ENCODE data around the gene SLC15A3.

SLC15A3 gene

GRCh38 chr11:60952742-60953170 is 780 bp upstream of the SLC15A3 start:
- Histone ChIP-seq H3K36me3 (replicated peaks in 1 of 2; ENCODE audit: control insufficient read depth in 2 of 2, insufficient read depth in 2 of 2, low read length in 2 of 2) (no peaks in the 10 kb centered on the region), H2BK120ac (ENCODE audit: low read depth, low read length) (no peak overlapping the region), H3K23ac (ENCODE audit: low read depth, low read length, poor library complexity) (no peak overlapping the region), H3K18ac (ENCODE audit: low read length) (peak overlapping the region; percentile 95), H3K4me3 (ENCODE audit: low read length in 2 of 2) (no peak overlapping the region), H2AK5ac (ENCODE audit: low read depth, low read length) (peak overlapping the region; percentile 43), H2BK12ac (ENCODE audit: low read length) (no peak overlapping the region), H3K14ac (ENCODE audit: low read length) (no peak overlapping the region), H2BK5ac (ENCODE audit: low read length) (peak overlapping the region; percentile 75), H3K9ac (ENCODE audit: low read depth, low read length, poor library complexity) (no peak overlapping the region), H3K27ac (replicated peaks; ENCODE audit: low read length) (no peak overlapping the region), H4K91ac (ENCODE audit: low read depth, low read length, poor library complexity) (no peak overlapping the region), H3K9me3 (replicated peaks in 1 of 2; ENCODE audit: control insufficient read depth in 2 of 2, insufficient read depth in 1 of 2, low read depth in 1 of 2, low read length in 2 of 2) (no peaks in the 10 kb centered on the region), H2BK15ac (ENCODE audit: low read length) (peak overlapping the region; percentile 88), H3K79me1 (ENCODE audit: low read depth, low read length) (peaks cover 2% of the 10 kb centered on the region), H4K8ac (ENCODE audit: low read depth, low read length) (no peak overlapping the region), H2AFZ (ENCODE audit: low read length) (peak overlapping the region; percentile 79), H3K27me3 (ENCODE audit: control insufficient read depth in 3 of 3, insufficient read depth in 3 of 3, low read depth in 1 of 3, low read length in 3 of 3) (peaks cover 2 to 17% (median 3%) of the 10 kb centered on the region in 3 experiments), H3K4me1 (ENCODE audit: control insufficient read depth in 2 of 2, insufficient read depth in 1 of 2, low read depth in 1 of 2, low read length in 2 of 2) (peaks cover 16 to 17% of the 10 kb centered on the region in 2 donors), H3K4me2 (ENCODE audit: insufficient read depth, low read length, poor library complexity, severe bottlenecking) (no peak overlapping the region), H3K4ac (ENCODE audit: low read length) (no peak overlapping the region)
- no peak for DNase-seq (ENCODE audit: low spot score)
- no CpG with 5 or more reads among the region's 3 CpGs for WGBS, 2 donors (ENCODE audit: extremely low coverage in 2 of 2, insufficient read length in 2 of 2, insufficient replicate concordance in 1 of 2)

- Histone ChIP-seq H3K23ac (ENCODE audit: low read depth, low read length, poor library complexity) (peak overlapping the region; percentile 90), H3K14ac (ENCODE audit: low read length) (peak overlapping the region; percentile 43), H3K79me1 (ENCODE audit: low read depth, low read length) (peaks cover 2% of the 10 kb centered on the region), H3K4ac (ENCODE audit: low read length) (no peak overlapping the region), H4K91ac (ENCODE audit: low read depth, low read length, poor library complexity) (peak overlapping the region; percentile 96), H2AK5ac (ENCODE audit: low read depth, low read length) (peak overlapping the region; percentile 92), H3K27me3 (ENCODE audit: control insufficient read depth in 3 of 3, insufficient read depth in 3 of 3, low read depth in 1 of 3, low read length in 3 of 3) (peaks cover 2 to 17% (median 3%) of the 10 kb centered on the region in 3 experiments), H3K36me3 (replicated peaks in 1 of 2; ENCODE audit: control insufficient read depth in 2 of 2, insufficient read depth in 2 of 2, low read length in 2 of 2) (no peaks in the 10 kb centered on the region), H3K9me3 (replicated peaks in 1 of 2; ENCODE audit: control insufficient read depth in 2 of 2, insufficient read depth in 1 of 2, low read depth in 1 of 2, low read length in 2 of 2) (no peaks in the 10 kb centered on the region), H3K4me2 (ENCODE audit: insufficient read depth, low read length, poor library complexity, severe bottlenecking) (peak overlapping the region; percentile 60), H2AFZ (ENCODE audit: low read length) (peak overlapping the region; percentile 79), H4K8ac (ENCODE audit: low read depth, low read length) (peak overlapping the region; percentile 99), H3K4me3 (ENCODE audit: low read length in 2 of 2) (peak overlapping the region in 1 of 2 donors; percentile 38), H3K18ac (ENCODE audit: low read length) (peak overlapping the region; percentile 99), H3K9ac (ENCODE audit: low read depth, low read length, poor library complexity) (peak overlapping the region; percentile 83), H3K4me1 (ENCODE audit: control insufficient read depth in 2 of 2, insufficient read depth in 1 of 2, low read depth in 1 of 2, low read length in 2 of 2) (peaks cover 21% of the 10 kb centered on the region in 2 donors), H2BK12ac (ENCODE audit: low read length) (peak overlapping the region; percentile 95), H2BK120ac (ENCODE audit: low read depth, low read length) (peak overlapping the region; percentile 95), H2BK15ac (ENCODE audit: low read length) (peak overlapping the region; percentile 88), H2BK5ac (ENCODE audit: low read length) (peak overlapping the region; percentile 85), H3K27ac (replicated peaks; ENCODE audit: low read length) (no peak overlapping the region)
- no peak for DNase-seq (ENCODE audit: low spot score)
- WGBS, 2 donors (ENCODE audit: extremely low coverage in 2 of 2, insufficient read length in 2 of 2, insufficient replicate concordance in 1 of 2) = no CpG with 5 or more reads among the region's 8 CpGs
These were observed 421 bp downstream of the SLC15A3 start for GRCh38 chr11:60951606-60951903.

DNA sequence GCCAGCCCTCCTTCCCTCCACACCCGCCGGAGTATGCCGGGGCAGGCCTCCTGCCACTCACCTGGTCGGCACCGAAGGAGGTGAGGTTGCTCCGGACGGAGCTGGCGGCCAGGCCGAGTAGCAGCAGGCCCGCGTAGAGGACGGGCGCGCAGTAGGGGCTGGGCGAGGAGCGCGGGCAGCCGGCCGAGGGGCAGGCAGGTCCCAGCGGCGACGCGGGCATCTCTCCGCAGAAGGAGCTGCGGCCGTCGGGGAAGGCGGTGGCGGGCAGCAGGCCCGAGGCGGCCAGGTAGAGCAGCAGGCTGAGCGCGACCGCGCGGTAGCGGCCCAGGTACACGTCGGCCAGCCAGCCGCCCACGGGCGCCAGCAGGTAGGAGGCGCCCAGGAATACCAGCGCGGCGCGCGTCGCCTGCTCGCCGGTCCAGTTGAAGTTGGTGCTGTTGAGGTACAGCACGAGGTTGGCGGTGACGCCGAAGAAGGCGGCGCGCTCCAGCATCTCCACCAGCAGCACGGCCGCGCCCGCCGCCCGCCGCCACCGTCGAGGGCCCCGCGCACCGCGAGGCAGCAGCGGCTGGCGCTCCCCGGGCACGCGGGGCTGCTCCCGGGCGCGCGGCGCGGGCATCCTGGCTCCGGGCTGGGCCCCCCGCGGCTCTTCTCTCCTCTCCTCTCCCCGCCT is 907 bp downstream of the SLC15A3 start:
- DNase-seq (ENCODE audit: low spot score) = no peak
- Histone ChIP-seq H2BK15ac (ENCODE audit: low read length) (peak overlapping the region; percentile 82), H4K91ac (ENCODE audit: low read depth, low read length, poor library complexity) (peak overlapping the region; percentile 96), H4K8ac (ENCODE audit: low read depth, low read length) (peak overlapping the region; percentile 94), H3K4me3 (ENCODE audit: low read length in 2 of 2) (peak overlapping the region in 1 of 2 donors; percentile 76), H3K4ac (ENCODE audit: low read length) (peak overlapping the region; percentile 94), H2BK5ac (ENCODE audit: low read length) (peak overlapping the region; percentile 85), H3K9me3 (replicated peaks in 1 of 2; ENCODE audit: control insufficient read depth in 2 of 2, insufficient read depth in 1 of 2, low read depth in 1 of 2, low read length in 2 of 2) (no peaks in the 10 kb centered on the region), H3K14ac (ENCODE audit: low read length) (peak overlapping the region; percentile 63), H3K4me1 (ENCODE audit: control insufficient read depth in 2 of 2, insufficient read depth in 1 of 2, low read depth in 1 of 2, low read length in 2 of 2) (peaks cover 21 to 22% of the 10 kb centered on the region in 2 donors), H3K36me3 (replicated peaks in 1 of 2; ENCODE audit: control insufficient read depth in 2 of 2, insufficient read depth in 2 of 2, low read length in 2 of 2) (no peaks in the 10 kb centered on the region), H3K27ac (replicated peaks; ENCODE audit: low read length) (no peak overlapping the region), H2AK5ac (ENCODE audit: low read depth, low read length) (peak overlapping the region; percentile 81), H3K4me2 (ENCODE audit: insufficient read depth, low read length, poor library complexity, severe bottlenecking) (peak overlapping the region; percentile 60), H2AFZ (ENCODE audit: low read length) (peak overlapping the region; percentile 79), H2BK120ac (ENCODE audit: low read depth, low read length) (peak overlapping the region; percentile 95), H3K79me1 (ENCODE audit: low read depth, low read length) (peaks cover 2% of the 10 kb centered on the region), H3K18ac (ENCODE audit: low read length) (peak overlapping the region; percentile 99), H3K9ac (ENCODE audit: low read depth, low read length, poor library complexity) (peak overlapping the region; percentile 83), H3K27me3 (ENCODE audit: control insufficient read depth in 3 of 3, insufficient read depth in 3 of 3, low read depth in 1 of 3, low read length in 3 of 3) (peaks cover 2 to 17% (median 3%) of the 10 kb centered on the region in 3 experiments), H2BK12ac (ENCODE audit: low read length) (peak overlapping the region; percentile 97), H3K23ac (ENCODE audit: low read depth, low read length, poor library complexity) (peak overlapping the region; percentile 74)
- WGBS, 2 donors (ENCODE audit: extremely low coverage in 2 of 2, insufficient read length in 2 of 2, insufficient replicate concordance in 1 of 2) = no CpG with 5 or more reads among the region's 86 CpGs

- H3K4me3 ChIP-seq (ENCODE audit: low read length in 2 of 2) = no peak overlapping the region
These were observed 2.0 kb downstream of the SLC15A3 start for GRCh38 chr11:60950024-60950423.

More at GRCh38 chr11:60950024-60950423, 2.0 kb downstream of the SLC15A3 start:
- H4K91ac ChIP-seq (ENCODE audit: low read depth, low read length, poor library complexity) = no peak overlapping the region
- H2BK12ac ChIP-seq (ENCODE audit: low read length) = no peak overlapping the region
- H3K36me3 ChIP-seq (replicated peaks in 1 of 2; ENCODE audit: control insufficient read depth in 2 of 2, insufficient read depth in 2 of 2, low read length in 2 of 2) = no peaks in the 10 kb centered on the region
- no peak for DNase-seq (ENCODE audit: low spot score)
- no peak overlapping the region for H3K14ac ChIP-seq (ENCODE audit: low read length)
- no peak overlapping the region for H3K9ac ChIP-seq (ENCODE audit: low read depth, low read length, poor library complexity)
- H2BK15ac ChIP-seq (ENCODE audit: low read length) = no peak overlapping the region
- no peak overlapping the region for H2AFZ ChIP-seq (ENCODE audit: low read length)
- no peak overlapping the region for H3K4ac ChIP-seq (ENCODE audit: low read length)
- H3K79me1 ChIP-seq (ENCODE audit: low read depth, low read length) = peaks cover 2% of the 10 kb centered on the region
- no peak overlapping the region for H2BK120ac ChIP-seq (ENCODE audit: low read depth, low read length)
- peaks cover 0 to 17% (median 3%) of the 10 kb centered on the region in 3 experiments for H3K27me3 ChIP-seq (ENCODE audit: control insufficient read depth in 3 of 3, insufficient read depth in 3 of 3, low read depth in 1 of 3, low read length in 3 of 3)
- H2BK5ac ChIP-seq (ENCODE audit: low read length) = no peak overlapping the region
- H3K4me2 ChIP-seq (ENCODE audit: insufficient read depth, low read length, poor library complexity, severe bottlenecking) = no peak overlapping the region
- H2AK5ac ChIP-seq (ENCODE audit: low read depth, low read length) = no peak overlapping the region
- peaks cover 21 to 22% of the 10 kb centered on the region in 2 donors for H3K4me1 ChIP-seq (ENCODE audit: control insufficient read depth in 2 of 2, insufficient read depth in 1 of 2, low read depth in 1 of 2, low read length in 2 of 2)
- no peaks in the 10 kb centered on the region for H3K9me3 ChIP-seq (replicated peaks in 1 of 2; ENCODE audit: control insufficient read depth in 2 of 2, insufficient read depth in 1 of 2, low read depth in 1 of 2, low read length in 2 of 2)
- no peak overlapping the region for H3K18ac ChIP-seq (ENCODE audit: low read length)
- no peak overlapping the region for H4K8ac ChIP-seq (ENCODE audit: low read depth, low read length)
- H3K27ac ChIP-seq (replicated peaks; ENCODE audit: low read length) = no peak overlapping the region
- no CpG with 5 or more reads among the region's 6 CpGs for WGBS, 2 donors (ENCODE audit: extremely low coverage in 2 of 2, insufficient read length in 2 of 2, insufficient replicate concordance in 1 of 2)
- H3K23ac ChIP-seq (ENCODE audit: low read depth, low read length, poor library complexity) = no peak overlapping the region

Measured in neuronal stem cell (in vitro differentiated cells).